GM12878 (cell line): Measurements from ENCODE around the gene PLXNB2. TPM values are rescaled to one million over a fixed set of nuclear protein-coding genes. Genes with fewer than 3 reads are reported as not detected.

Experiments
- ATAC-seq: fragments of 200-7000 bp; cut with Tn5 transposase; 3 replicates; pipeline ENCODE4 v1.9.1; 2020; ENCODE audit warnings: mild to moderate bottlenecking, moderate library complexity
- BruUV-seq: library from RNA; stranded (reverse); fragments of 400-500 nt; replicated peaks from 2 replicates; lab custom pipeline; 2021; lab: Mats Ljungman, UMichigan
- CTCF ChIA-PET: fragments of 300-600 bp; sonication (Branson Sonifier 250); formaldehyde crosslinking; extraction: SDS; loops from one replicate; lab custom pipeline; 2021; ENCODE audit warnings: inconsistent platforms; lab: Yijun Ruan, JAX
- POLR2A ChIA-PET: fragments of 350-600 bp; formaldehyde crosslinking; extraction: SDS; loops from one replicate; lab custom pipeline; 2021; ENCODE audit warnings: inconsistent platforms; lab: Charles Lee
- RAD21 ChIA-PET: fragments of 300-600 bp; sonication (Branson Sonifier 250); formaldehyde crosslinking; loops from one replicate; lab custom pipeline; 2023; ENCODE audit warnings: antibody characterized with exemption; ENCODE audit not compliant: unreplicated experiment; lab: Charles Lee
- SMC1A ChIA-PET: fragments of 300-600 bp; sonication (Branson Sonifier 250); formaldehyde crosslinking; loops from one replicate; lab custom pipeline; 2023; ENCODE audit not compliant: unreplicated experiment, uncharacterized antibody; lab: Charles Lee
- DNase-seq: peaks from one replicate; pipeline ENCODE4 v3.0.0-alpha.2; 2011; ENCODE audit warnings: low read depth, low spot score
- FAIRE-seq: peaks from 3 replicates; lab custom pipeline; 2011; peaks lifted over from hg19 to GRCh38; lab: Jason Lieb, UNC
- H2AFZ ChIP-seq: 2 replicates; pipeline ENCODE4 v1.6.0; 2011; ENCODE audit warnings: low read depth, low read length, control low read depth; ENCODE audit not compliant: control insufficient read depth
- H3K27ac ChIP-seq: 2 replicates; pipeline ENCODE4 v1.5.1; 2011; ENCODE audit warnings: control low read depth; ENCODE audit not compliant: control insufficient read depth, insufficient read depth
- H3K27me3 ChIP-seq, 2 experiments: replicated peaks in 1 of 2; 2 replicates each; pipeline versions ENCODE4 v1.6.0 to v1.6.1; 2011; ENCODE audit warnings: low read length in 1 of 2; ENCODE audit not compliant: control insufficient read depth in 2 of 2, insufficient read depth in 2 of 2
- H3K36me3 ChIP-seq, 2 experiments: 2 replicates each; pipeline ENCODE4 v1.5.1; 2011; ENCODE audit warnings: low read length in 1 of 2; ENCODE audit not compliant: control insufficient read depth in 2 of 2, insufficient read depth in 2 of 2
- H3K4me1 ChIP-seq: 2 replicates; pipeline ENCODE4 v1.6.1; 2011; ENCODE audit warnings: mild to moderate bottlenecking, low read length, moderate library complexity, mixed read lengths; ENCODE audit not compliant: control insufficient read depth, insufficient read depth
- H3K4me2 ChIP-seq: 2 replicates; pipeline ENCODE4 v1.6.0; 2011; ENCODE audit warnings: control low read depth; ENCODE audit not compliant: control insufficient read depth, insufficient read depth
- H3K4me3 ChIP-seq: fragments of 200-600 bp; sonication (generic); 2 replicates; pipeline ENCODE4 v1.5.1; 2016
- H3K79me2 ChIP-seq: 2 replicates; pipeline ENCODE4 v1.6.0; 2011; ENCODE audit warnings: low read length; ENCODE audit not compliant: control insufficient read depth, insufficient read depth
- H3K9ac ChIP-seq: 2 replicates; pipeline ENCODE4 v1.8.0; 2011; ENCODE audit warnings: low read length, control low read depth, mixed read lengths; ENCODE audit not compliant: control insufficient read depth, insufficient read depth
- H3K9me3 ChIP-seq: replicated peaks from 3 replicates; pipeline ENCODE4 v1.5.1; 2011; ENCODE audit warnings: mild to moderate bottlenecking, low read length; ENCODE audit not compliant: control insufficient read depth, insufficient read depth
- H4K20me1 ChIP-seq: 2 replicates; pipeline ENCODE4 v1.6.0; 2011; ENCODE audit not compliant: control insufficient read depth, insufficient read depth
- EGR1 ChIP-seq, 2 experiments: IDR thresholded peaks; 1 replicate in 1 of 2; 2 replicates in 1 of 2; pipeline ENCODE4 v1.6.1; 2011 to 2012; ENCODE audit warnings: low read depth in 2 of 2, low read length in 2 of 2, borderline replicate concordance in 1 of 2, mild to moderate bottlenecking in 1 of 2, moderate library complexity in 1 of 2
- GATAD2B ChIP-seq: fragments of 450-650 bp; conservative IDR thresholded peaks from 2 replicates; pipeline ENCODE4 v1.6.1; 2017; ENCODE audit warnings: low read depth, mild to moderate bottlenecking, moderate library complexity
- NBN ChIP-seq: fragments of 450-650 bp; IDR thresholded peaks from 2 replicates; pipeline ENCODE4 v1.6.1; 2016
- PAX5 ChIP-seq: IDR thresholded peaks from 2 replicates; pipeline ENCODE4 v1.6.1; 2011; ENCODE audit warnings: low read depth, low read length, borderline replicate concordance
- POLR2A ChIP-seq: IDR thresholded peaks from 2 replicates; pipeline ENCODE4 v1.6.1; 2011; ENCODE audit warnings: low read depth, mild to moderate bottlenecking, low read length
- RFX5 ChIP-seq: IDR thresholded peaks from 2 replicates; pipeline ENCODE4 v1.6.1; 2011; ENCODE audit warnings: low read depth, low read length, improper control_type of control experiment
- SUPT20H ChIP-seq: IDR thresholded peaks from 2 replicates; pipeline ENCODE4 v1.6.1; 2011; ENCODE audit warnings: low read depth, mild to moderate bottlenecking, low read length, moderate library complexity, borderline replicate concordance; ENCODE audit not compliant: control insufficient read depth
- TAF1 ChIP-seq: IDR thresholded peaks from 2 replicates; pipeline ENCODE4 v1.6.1; 2011; ENCODE audit warnings: mild to moderate bottlenecking, low read depth, low read length, borderline replicate concordance
- TCF7 ChIP-seq: IDR thresholded peaks from 2 replicates; pipeline ENCODE4 v1.6.1; 2014; ENCODE audit warnings: antibody characterized with exemption, borderline replicate concordance
- WGBS: methylation state at CpG from one replicate; pipeline ENCODE4 v1.1.6; 2016; ENCODE audit warnings: low lambda C conversion rate; ENCODE audit not compliant: insufficient replicate concordance, insufficient coverage; ENCODE audit errors: missing lambda C conversion rate; 5-methylcytosine and 5-hydroxymethylcytosine counted together
- in situ Hi-C: fragments of 300-500 bp; cut with MboI; formaldehyde crosslinking; loops from 9 replicates; pipeline ENCODE4 v1.14.3; 2018; ENCODE audit warnings: mixed read lengths
- intact Hi-C: fragments of 100-400 bp; cut with micrococcal nuclease; formaldehyde crosslinking; loops from one replicate; pipeline ENCODE4 v1.14.2; 2022; ENCODE audit not compliant: unreplicated experiment
- polyA plus RNA-seq, 11 experiments: library from polyadenylated mRNA; depleted of rRNA in 4 of 11; unstranded in 6 of 11; stranded (reverse) in 5 of 11; fragments of >200 nt; fragmentation: Nextera tagmentation in 4 of 11; fragmentation: Illumina TruSeq in 1 of 11; extraction: Ambion mirVana in 4 of 11; extraction: Trizol in 1 of 11; gene quantifications; 1 replicate in 1 of 11; 2 replicates in 10 of 11; pipeline versions ENCODE4 v1.2.1 to v1.2.3, GENCODE V29; 2011 to 2016; ENCODE audit warnings: inconsistent platforms in 2 of 11, missing spikeins in 2 of 11, low read depth in 1 of 11
- total RNA-seq, 4 experiments: library from RNA; depleted of rRNA in 3 of 4; stranded (reverse); fragments of >200 nt in 3 of 4; fragmentation: Illumina TruSeq in 1 of 4; extraction: Trizol in 1 of 4; gene quantifications; 2 replicates each; pipeline versions ENCODE4 v1.2.1 to v1.2.3, GENCODE V29; 2013 to 2021
- TF ChIP-seq, protein P1 (sequence below): IDR thresholded peaks from 2 replicates; pipeline ENCODE4 v1.6.1; 2012; ENCODE audit warnings: mild to moderate bottlenecking, low read depth, low read length

The PLXNB2 gene
- total and polyA plus RNA-seq, 10 of the 15 experiments (the other 5 are each of a cell fraction or from before 2014, with no cell fraction given): 0.68 to 134 (median 41.9) TPM

DNA sequence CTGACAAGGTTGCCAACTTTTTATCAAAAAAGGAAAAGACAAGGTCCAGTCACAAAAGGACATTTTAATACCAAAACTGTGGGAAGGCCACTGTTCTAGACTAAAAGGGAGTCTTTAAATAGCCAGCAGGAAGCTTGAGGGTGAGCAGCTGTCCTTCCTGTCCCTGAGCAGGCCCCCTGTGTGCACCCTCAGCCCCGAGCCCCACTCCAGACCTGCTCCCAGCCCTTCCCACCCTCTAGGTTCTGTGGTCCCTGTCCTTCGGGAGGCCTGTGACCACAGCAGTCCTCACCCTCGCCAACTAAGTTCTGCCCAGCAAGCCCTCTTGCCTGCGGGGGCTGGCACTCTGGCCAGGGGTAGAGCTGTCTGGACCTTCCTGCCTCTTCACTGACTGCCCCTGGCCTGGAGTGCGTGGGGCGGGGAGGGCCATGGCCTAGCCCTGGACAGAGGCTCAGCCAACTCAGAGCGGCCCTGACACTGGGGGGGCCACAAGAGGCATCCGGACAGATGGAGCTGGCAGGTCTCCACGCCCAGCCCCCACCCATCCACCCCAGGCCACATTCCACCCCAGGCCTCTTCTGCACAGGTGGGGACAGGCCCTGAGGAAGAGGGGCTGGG is 1.6 kb upstream of the PLXNB2 start:
- BruUV-seq: no TSS peak
- Histone ChIP-seq H3K36me3 (no peaks in the 10 kb centered on the region), H2AFZ (no peak overlapping the region), H3K4me2 (peak overlapping the region; percentile 7; the same call in 1 of the 2 replicates), H3K4me1 (peaks cover 30% of the 10 kb centered on the region), H3K9ac (no peak overlapping the region), H3K79me2 (peaks cover 42% of the 10 kb centered on the region), H3K9me3 (no peaks in the 10 kb centered on the region), H3K4me3 (no peak overlapping the region)
- intact Hi-C loops (no loop called here), in situ Hi-C loops (no loop called here)
- ChIA-PET RAD21 (no interaction called here), SMC1A (no interaction called here)
- no peak for ATAC-seq
- TF ChIP-seq POLR2A: 0 out of 2 replicates have a peak, but pooled peaks have one; percentile 7
- TF ChIP-seq EGR1 (IDR thresholded peaks at IDR 0.05; ENCODE audit: borderline replicate concordance in 1 of 2, low read depth in 2 of 2, low read length in 2 of 2): no peak
- TF ChIP-seq, all 136 proteins: peak for 1
- Histone ChIP-seq H3K27ac (peak overlapping the region; percentile 44; the same call in 1 of the 2 replicates), H4K20me1 (no peaks in the 10 kb centered on the region), H3K27me3 (no peaks in the 10 kb centered on the region)
- FAIRE-seq (no peak), DNase-seq (no peak)
- ChIA-PET POLR2A (interaction anchor here (0.7 kb wide), 1 partner anchor 58 kb away, joined by 3 read pairs; the partner anchor contains the start of gene HDAC10), CTCF (interaction anchor here (0.6 to 0.9 kb wide), 2 partner anchors 13 to 17 kb away, joined by 3 read pairs; no protein-coding TSS in a partner anchor)
- WGBS: 71% methylated on average over 6 of the region's 9 CpGs

GRCh38 chr22:50308597-50308935 is 1.1 kb upstream of the PLXNB2 start:
- H3K36me3 ChIP-seq: no peaks in the 10 kb centered on the region; a peak in 1 of 4 replicates
- H3K27ac ChIP-seq: peak overlapping the region; percentile 44; the same call in 1 of the 2 replicates
- H3K4me2 ChIP-seq: peak overlapping the region; percentile 15; the same call in 1 of the 2 replicates
- DNase-seq: no peak
- ChIA-PET SMC1A (no interaction called here), RAD21 (no interaction called here), POLR2A (no interaction called here), CTCF (interaction anchor here (0.9 kb wide), 1 partner anchor 13 kb away, joined by 3 read pairs; no protein-coding TSS in a partner anchor)
- no peak overlapping the region for H3K9ac ChIP-seq
- FAIRE-seq: peak; percentile 27
- WGBS: 29% methylated on average over 2 of the region's 7 CpGs
- intact Hi-C loops (no loop called here), in situ Hi-C loops (no loop called here)
- H3K9me3 ChIP-seq: no peaks in the 10 kb centered on the region
- no peak overlapping the region for H2AFZ ChIP-seq
- H3K79me2 ChIP-seq: peaks cover 42% of the 10 kb centered on the region
- no peak overlapping the region for H3K4me3 ChIP-seq
- no TSS peak for BruUV-seq
- H3K27me3 ChIP-seq: no peaks in the 10 kb centered on the region
- H4K20me1 ChIP-seq: peaks cover 2% of the 10 kb centered on the region; the same call in 1 of the 2 replicates
- peaks cover 35% of the 10 kb centered on the region for H3K4me1 ChIP-seq
- no peak for ATAC-seq
- TF ChIP-seq NBN: no peak
- TF ChIP-seq TAF1: no peak
- TF ChIP-seq TCF7: no peak
- no peak for TF ChIP-seq PAX5
- TF ChIP-seq GATAD2B: no peak
- no peak for TF ChIP-seq RFX5
- TF ChIP-seq, protein P1, sequence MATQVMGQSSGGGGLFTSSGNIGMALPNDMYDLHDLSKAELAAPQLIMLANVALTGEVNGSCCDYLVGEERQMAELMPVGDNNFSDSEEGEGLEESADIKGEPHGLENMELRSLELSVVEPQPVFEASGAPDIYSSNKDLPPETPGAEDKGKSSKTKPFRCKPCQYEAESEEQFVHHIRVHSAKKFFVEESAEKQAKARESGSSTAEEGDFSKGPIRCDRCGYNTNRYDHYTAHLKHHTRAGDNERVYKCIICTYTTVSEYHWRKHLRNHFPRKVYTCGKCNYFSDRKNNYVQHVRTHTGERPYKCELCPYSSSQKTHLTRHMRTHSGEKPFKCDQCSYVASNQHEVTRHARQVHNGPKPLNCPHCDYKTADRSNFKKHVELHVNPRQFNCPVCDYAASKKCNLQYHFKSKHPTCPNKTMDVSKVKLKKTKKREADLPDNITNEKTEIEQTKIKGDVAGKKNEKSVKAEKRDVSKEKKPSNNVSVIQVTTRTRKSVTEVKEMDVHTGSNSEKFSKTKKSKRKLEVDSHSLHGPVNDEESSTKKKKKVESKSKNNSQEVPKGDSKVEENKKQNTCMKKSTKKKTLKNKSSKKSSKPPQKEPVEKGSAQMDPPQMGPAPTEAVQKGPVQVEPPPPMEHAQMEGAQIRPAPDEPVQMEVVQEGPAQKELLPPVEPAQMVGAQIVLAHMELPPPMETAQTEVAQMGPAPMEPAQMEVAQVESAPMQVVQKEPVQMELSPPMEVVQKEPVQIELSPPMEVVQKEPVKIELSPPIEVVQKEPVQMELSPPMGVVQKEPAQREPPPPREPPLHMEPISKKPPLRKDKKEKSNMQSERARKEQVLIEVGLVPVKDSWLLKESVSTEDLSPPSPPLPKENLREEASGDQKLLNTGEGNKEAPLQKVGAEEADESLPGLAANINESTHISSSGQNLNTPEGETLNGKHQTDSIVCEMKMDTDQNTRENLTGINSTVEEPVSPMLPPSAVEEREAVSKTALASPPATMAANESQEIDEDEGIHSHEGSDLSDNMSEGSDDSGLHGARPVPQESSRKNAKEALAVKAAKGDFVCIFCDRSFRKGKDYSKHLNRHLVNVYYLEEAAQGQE: no peak
- TF ChIP-seq SUPT20H: no peak
